Melanocyte of skin (primary cell): ENCODE measurements around the gene CAMKMT. TPM values are rescaled to one million over a fixed set of nuclear protein-coding genes. Genes with fewer than 3 reads are reported as not detected.

Experiments used
- total RNA-seq, 2 donors: library from RNA; depleted of rRNA; stranded (reverse); fragments of >200 nt; gene quantifications; 2 replicates each; pipeline ENCODE4 v1.2.3, GENCODE V29; 2012

Gene CAMKMT
- total RNA-seq, result 10 to 100 TPM in 1 of 2 donors, 1 to 10 TPM in 1; 8.3 to 11.4 TPM

DNA sequence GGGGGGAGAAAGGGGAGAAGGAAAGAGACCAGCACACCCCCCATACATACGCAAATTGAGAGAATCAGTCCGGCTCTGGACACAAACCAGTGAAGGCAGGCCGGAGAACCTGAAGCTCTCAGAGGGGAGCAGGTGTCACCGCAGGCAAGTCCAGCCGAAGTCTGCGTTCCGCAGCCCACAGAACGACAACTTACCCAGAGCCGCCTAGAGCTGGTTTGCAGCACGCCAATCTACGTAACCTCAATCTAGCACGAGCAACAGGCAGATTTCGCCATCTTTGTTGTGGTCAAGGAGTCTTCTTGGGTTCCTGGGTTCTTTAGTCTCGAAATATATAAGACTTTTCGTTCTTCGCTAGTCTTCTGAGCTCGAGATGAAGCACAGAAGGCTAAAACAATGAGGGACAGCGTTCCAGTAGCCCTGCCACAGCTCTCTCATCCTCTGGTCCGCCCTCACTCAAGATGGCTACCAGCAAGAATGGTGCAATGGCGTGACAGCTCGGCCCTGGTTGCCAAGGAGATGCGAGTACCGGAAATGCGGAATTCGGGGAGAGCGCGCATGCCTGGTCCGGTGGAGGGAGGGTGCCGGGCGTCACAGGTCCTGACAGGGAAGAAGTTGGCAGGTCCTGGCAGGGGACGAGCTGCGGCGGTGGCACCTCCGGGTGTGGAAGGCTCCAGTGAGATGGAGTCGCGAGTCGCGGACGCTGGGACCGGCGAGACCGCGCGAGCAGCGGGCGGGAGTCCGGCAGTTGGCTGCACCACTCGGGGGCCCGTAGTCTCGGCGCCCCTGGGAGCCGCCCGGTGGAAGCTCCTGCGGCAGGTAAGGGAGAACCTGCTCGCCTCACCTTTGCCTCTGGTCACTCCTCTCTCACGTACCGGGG is at the start of gene CAMKMT, which contains the start of gene PREPL:
Gene CAMKMT (plus strand): TSS at position 618 of the 877 bp plus-strand sequence.
Gene PREPL (minus strand): TSS at position 165 of the 877 bp plus-strand sequence. CDS start 15,152 bp downstream, outside the sequence.

Other genes with a start within 250 kb of the CAMKMT start
- 10 to 100 TPM; 30.3 to 31.0 TPM for gene PPM1B, start 193.1 kb upstream of the CAMKMT start, total RNA-seq
- under 1 TPM; under 0.01 TPM for gene SLC3A1, start 86.5 kb upstream of the CAMKMT start, total RNA-seq
- gene PREPL, start 453 bp upstream of the CAMKMT start, total RNA-seq, result 10 to 100 TPM; 34.6 to 42.0 TPM